A673 (cell line): ENCODE data around the gene BTBD9. TPM values are rescaled to one million over a fixed set of nuclear protein-coding genes. Genes with fewer than 3 reads are reported as not detected.

Source experiments
- BruUV-seq: library from RNA; stranded (reverse); fragments of 400-500 nt; replicated peaks from 2 replicates; lab custom pipeline; 2021; lab: Mats Ljungman, UMichigan
- CTCF ChIA-PET: fragments of 300-600 bp; sonication (Branson Sonifier 250); formaldehyde crosslinking; loops from one replicate; lab custom pipeline; 2022; ENCODE audit warnings: antibody characterized with exemption; lab: Charles Lee
- POLR2A ChIA-PET: fragments of 300-600 bp; sonication (Branson Sonifier 250); formaldehyde crosslinking; loops from one replicate; lab custom pipeline; 2022; ENCODE audit warnings: antibody characterized with exemption; ENCODE audit not compliant: low non-redundant PET; lab: Charles Lee
- DNase-seq: peaks from one replicate; pipeline ENCODE4 v3.0.0-alpha.2; 2015; ENCODE audit warnings: low spot score
- H3K27ac ChIP-seq: fragments of 200-600 bp; sonication (generic); 2 replicates; pipeline ENCODE4 v1.5.1; 2016; ENCODE audit warnings: mixed run types, low read depth, mild to moderate bottlenecking, mixed read lengths, antibody characterized with exemption, low read length; ENCODE audit not compliant: poor library complexity, severe bottlenecking
- H3K27me3 ChIP-seq: fragments of 200-600 bp; sonication (generic); replicated peaks from 2 replicates; pipeline ENCODE4 v1.6.1; 2017; ENCODE audit warnings: mixed run types, low read depth, mild to moderate bottlenecking, mixed read lengths, antibody characterized with exemption, low read length; ENCODE audit not compliant: insufficient read depth, poor library complexity
- H3K36me3 ChIP-seq: fragments of 200-600 bp; sonication (generic); 2 replicates; pipeline ENCODE4 v1.6.1; 2016; ENCODE audit warnings: mixed run types, mild to moderate bottlenecking, mixed read lengths, antibody characterized with exemption, low read length; ENCODE audit not compliant: insufficient read depth, poor library complexity, severe bottlenecking
- H3K4me1 ChIP-seq: fragments of 200-600 bp; sonication (generic); 2 replicates; pipeline ENCODE4 v1.6.1; 2017; ENCODE audit warnings: mixed run types, mild to moderate bottlenecking, mixed read lengths, antibody characterized with exemption, low read length; ENCODE audit not compliant: insufficient read depth, poor library complexity, severe bottlenecking
- H3K4me3 ChIP-seq: fragments of 200-600 bp; sonication (generic); 2 replicates; pipeline ENCODE4 v1.5.1; 2016; ENCODE audit warnings: low read depth, mixed run types, mild to moderate bottlenecking, mixed read lengths, low read length; ENCODE audit not compliant: poor library complexity, severe bottlenecking
- H3K9me3 ChIP-seq: fragments of 200-600 bp; sonication (generic); 2 replicates; pipeline ENCODE4 v1.6.1; 2016; ENCODE audit warnings: mixed run types, low read depth, mild to moderate bottlenecking, mixed read lengths, antibody characterized with exemption, low read length; ENCODE audit not compliant: poor library complexity, severe bottlenecking
- EZH2 ChIP-seq: fragments of 200-600 bp; sonication (generic); IDR thresholded peaks from 2 replicates; pipeline ENCODE4 v1.6.1; 2017; ENCODE audit warnings: borderline replicate concordance, low read depth, mild to moderate bottlenecking, mixed read lengths, antibody characterized with exemption, low read length; ENCODE audit not compliant: poor library complexity, severe bottlenecking
- intact Hi-C: fragments of 100-400 bp; cut with micrococcal nuclease; formaldehyde crosslinking; loops from one replicate; pipeline ENCODE4 v1.10.0; 2022; ENCODE audit not compliant: unreplicated experiment
- total RNA-seq: library from RNA; stranded (reverse); gene quantifications from 2 replicates; pipeline ENCODE4 v1.2.3, GENCODE V29; 2021
- TF ChIP-seq, protein P1 (sequence below): fragments of 300-800, 200-600 bp; sonication (generic); conservative IDR thresholded peaks from 2 replicates; pipeline ENCODE4 v1.5.1; 2017; ENCODE audit warnings: low read depth, mild to moderate bottlenecking, antibody characterized with exemption, low read length, moderate library complexity, mixed read lengths

The BTBD9 gene
- total RNA-seq, 1 experiment from 2014 or later: 8.0 TPM

DNA sequence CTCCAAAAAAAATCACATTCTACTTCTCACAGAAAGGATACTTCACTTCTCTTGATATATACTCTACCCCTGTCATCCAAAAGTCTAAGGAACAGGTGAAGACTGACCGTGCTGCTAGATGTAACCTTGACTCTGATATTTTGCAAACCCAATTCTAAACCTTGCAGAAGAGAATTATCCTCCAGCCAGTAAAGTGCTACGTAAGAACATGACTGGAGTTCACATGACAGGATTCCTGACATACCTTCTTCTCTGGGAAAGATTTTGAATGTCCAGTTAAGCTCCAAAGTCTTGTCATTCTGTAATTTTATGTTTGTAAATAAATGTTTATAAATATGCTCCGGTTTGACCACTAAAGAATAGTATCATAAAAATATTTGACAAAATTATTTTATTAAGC is 35.8 kb downstream of the BTBD9 start:
- no peak for DNase-seq
- H3K4me3 ChIP-seq: no peak overlapping the region

DNA sequence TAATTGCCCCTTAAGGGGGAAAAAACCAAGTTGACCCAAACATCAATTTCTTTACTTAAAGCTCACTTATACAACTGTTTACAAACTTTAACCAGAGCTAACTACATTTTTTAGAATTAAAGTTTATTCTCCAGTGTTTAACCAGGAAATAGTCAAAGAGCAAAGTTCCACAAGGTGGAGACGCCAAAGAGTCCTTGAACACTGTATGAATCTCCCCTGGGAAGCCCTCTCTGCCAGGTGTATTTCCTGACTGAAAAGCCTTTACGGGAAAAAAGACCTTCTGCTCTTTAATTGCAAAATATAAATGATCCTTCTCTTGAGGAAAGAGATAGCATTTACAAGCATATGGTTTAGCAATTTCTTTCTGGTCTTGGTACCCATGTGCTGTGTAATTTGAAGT is 36.2 kb downstream of the BTBD9 start:
- CTCF ChIA-PET: no interaction called here
- no TSS peak for BruUV-seq

More for the DNA sequence above, 35.8 kb downstream of the BTBD9 start:
- intact Hi-C loops: no loop called here
- no TSS peak for BruUV-seq
- TF ChIP-seq, protein P1, sequence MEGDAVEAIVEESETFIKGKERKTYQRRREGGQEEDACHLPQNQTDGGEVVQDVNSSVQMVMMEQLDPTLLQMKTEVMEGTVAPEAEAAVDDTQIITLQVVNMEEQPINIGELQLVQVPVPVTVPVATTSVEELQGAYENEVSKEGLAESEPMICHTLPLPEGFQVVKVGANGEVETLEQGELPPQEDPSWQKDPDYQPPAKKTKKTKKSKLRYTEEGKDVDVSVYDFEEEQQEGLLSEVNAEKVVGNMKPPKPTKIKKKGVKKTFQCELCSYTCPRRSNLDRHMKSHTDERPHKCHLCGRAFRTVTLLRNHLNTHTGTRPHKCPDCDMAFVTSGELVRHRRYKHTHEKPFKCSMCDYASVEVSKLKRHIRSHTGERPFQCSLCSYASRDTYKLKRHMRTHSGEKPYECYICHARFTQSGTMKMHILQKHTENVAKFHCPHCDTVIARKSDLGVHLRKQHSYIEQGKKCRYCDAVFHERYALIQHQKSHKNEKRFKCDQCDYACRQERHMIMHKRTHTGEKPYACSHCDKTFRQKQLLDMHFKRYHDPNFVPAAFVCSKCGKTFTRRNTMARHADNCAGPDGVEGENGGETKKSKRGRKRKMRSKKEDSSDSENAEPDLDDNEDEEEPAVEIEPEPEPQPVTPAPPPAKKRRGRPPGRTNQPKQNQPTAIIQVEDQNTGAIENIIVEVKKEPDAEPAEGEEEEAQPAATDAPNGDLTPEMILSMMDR: no peak
- TF ChIP-seq EZH2: no peak
- POLR2A ChIA-PET: no interaction called here
- Histone ChIP-seq H3K4me1 (no peaks in the 10 kb centered on the region), H3K27ac (no peak overlapping the region), H3K27me3 (no peaks in the 10 kb centered on the region), H3K36me3 (no peaks in the 10 kb centered on the region), H3K9me3 (no peaks in the 10 kb centered on the region)
- CTCF ChIA-PET: no interaction called here

DNA sequence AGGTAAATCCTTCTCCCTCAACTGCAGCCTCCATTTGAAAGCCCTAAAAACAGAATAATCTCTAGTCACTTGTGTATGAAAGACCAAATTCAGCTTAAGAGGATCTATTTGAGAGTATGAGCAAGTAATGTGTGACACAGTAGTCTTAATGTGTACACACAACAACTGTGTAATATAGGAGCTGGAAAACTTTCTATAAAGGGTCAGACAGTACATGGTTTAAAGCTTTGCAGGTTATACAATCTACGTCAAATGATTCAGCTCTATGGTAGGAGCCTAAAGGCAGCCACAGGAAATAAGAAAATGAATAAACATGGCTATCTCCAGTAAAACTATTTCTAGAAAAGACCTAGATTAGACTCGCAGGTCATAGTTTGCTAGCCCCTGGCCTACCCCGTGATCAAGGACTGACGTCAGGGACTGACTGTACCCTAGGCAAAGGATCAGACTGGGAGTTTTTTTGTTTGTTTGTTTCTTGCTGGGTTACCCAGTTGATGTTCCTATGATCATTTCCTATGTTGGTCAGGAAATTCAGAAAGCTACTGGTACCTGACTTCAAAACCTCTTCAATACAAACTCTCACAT is 39.7 kb downstream of the BTBD9 start:
- no peak overlapping the region for H3K4me3 ChIP-seq
- intact Hi-C loops: no loop called here
- H3K9me3 ChIP-seq: no peaks in the 10 kb centered on the region
- no peaks in the 10 kb centered on the region for H3K36me3 ChIP-seq
- no peak overlapping the region for H3K27ac ChIP-seq
- DNase-seq: no peak
- BruUV-seq: no TSS peak
- no peaks in the 10 kb centered on the region for H3K27me3 ChIP-seq
- H3K4me1 ChIP-seq: no peaks in the 10 kb centered on the region
- CTCF ChIA-PET: no interaction called here
- TF ChIP-seq EZH2: no peak
- TF ChIP-seq, protein P1: no peak
- POLR2A ChIA-PET: interaction anchor here (0.6 kb wide), 1 partner anchor 31 kb away, joined by 3 read pairs; no protein-coding TSS in a partner anchor

More for the DNA sequence above, 36.2 kb downstream of the BTBD9 start:
- TF ChIP-seq EZH2: no peak
- TF ChIP-seq, protein P1: no peak
- DNase-seq: no peak
- POLR2A ChIA-PET: no interaction called here
- Histone ChIP-seq H3K36me3 (no peaks in the 10 kb centered on the region), H3K4me1 (no peaks in the 10 kb centered on the region), H3K27ac (no peak overlapping the region), H3K4me3 (no peak overlapping the region), H3K27me3 (no peaks in the 10 kb centered on the region), H3K9me3 (no peaks in the 10 kb centered on the region)
- intact Hi-C loops: no loop called here
